Mucosa of rectum (tissue), 2 donors: ENCODE results near the gene MED17.
"Not testable (repeated sequence)": the region's sequence is repeated elsewhere in the genome, so short reads cannot be mapped to it uniquely, and the experiment has no call there.

Source experiments
- H3K27ac ChIP-seq, 2 donors: one replicate each; pipeline ENCODE4 v1.7.0; 2013; ENCODE audit warnings: inconsistent platforms in 2 of 2, low read depth in 2 of 2, low read length in 2 of 2
- H3K27me3 ChIP-seq, 2 donors: one replicate each; pipeline ENCODE4 v1.7.0; 2013; ENCODE audit warnings: low read length in 2 of 2; ENCODE audit not compliant: control insufficient read depth in 2 of 2, insufficient read depth in 2 of 2
- H3K36me3 ChIP-seq, 2 donors: one replicate each; pipeline ENCODE4 v1.7.0; 2013; ENCODE audit warnings: low read length in 2 of 2; ENCODE audit not compliant: control insufficient read depth in 2 of 2, insufficient read depth in 2 of 2
- H3K4me1 ChIP-seq, 2 donors: one replicate each; pipeline ENCODE4 v1.7.0; 2013; ENCODE audit warnings: low read length in 2 of 2, mild to moderate bottlenecking in 1 of 2; ENCODE audit not compliant: control insufficient read depth in 2 of 2, insufficient read depth in 2 of 2
- H3K4me3 ChIP-seq, 2 donors: one replicate each; pipeline ENCODE4 v1.7.0; 2013; ENCODE audit warnings: low read length in 2 of 2
- H3K9ac ChIP-seq, 2 donors: one replicate each; pipeline ENCODE4 v1.7.0; 2013; ENCODE audit warnings: low read length in 2 of 2, low read depth in 1 of 2, mild to moderate bottlenecking in 1 of 2
- H3K9me3 ChIP-seq, 2 donors: one replicate each; pipeline ENCODE4 v1.7.0; 2013; ENCODE audit warnings: low read length in 2 of 2; ENCODE audit not compliant: control insufficient read depth in 2 of 2
- donor health status: healthy.
- donor health status: Normal muscosa, but diverticular disease.

The MED17 gene

GRCh38 chr11:93741094-93741881, 42.8 kb upstream of the MED17 start, which contains the start of the genes C11orf54 and TAF1D:
Gene C11orf54, plus strand, starts transcription at chr11:93741672. Its CDS starts 5,722 bp downstream, at chr11:93747394.
Gene TAF1D, minus strand, starts transcription at chr11:93741495. Its CDS starts 2,191 bp downstream, at chr11:93739304.
- peak within 1 kb of the TSS; percentile 96 for H3K27ac ChIP-seq
- H3K27me3 ChIP-seq = no peaks in the 10 kb centered on the region
- peaks cover 24 to 27% of the 10 kb centered on the region in 2 donors for H3K4me1 ChIP-seq
- peaks cover 25 to 30% of the 10 kb centered on the region in 2 donors for H3K36me3 ChIP-seq
- peak within 1 kb of the TSS; percentile 93 to 100 for H3K9ac ChIP-seq
- peak within 1 kb of the TSS; percentile 95 to 100 for H3K4me3 ChIP-seq
- no peaks in the 10 kb centered on the region for H3K9me3 ChIP-seq

DNA sequence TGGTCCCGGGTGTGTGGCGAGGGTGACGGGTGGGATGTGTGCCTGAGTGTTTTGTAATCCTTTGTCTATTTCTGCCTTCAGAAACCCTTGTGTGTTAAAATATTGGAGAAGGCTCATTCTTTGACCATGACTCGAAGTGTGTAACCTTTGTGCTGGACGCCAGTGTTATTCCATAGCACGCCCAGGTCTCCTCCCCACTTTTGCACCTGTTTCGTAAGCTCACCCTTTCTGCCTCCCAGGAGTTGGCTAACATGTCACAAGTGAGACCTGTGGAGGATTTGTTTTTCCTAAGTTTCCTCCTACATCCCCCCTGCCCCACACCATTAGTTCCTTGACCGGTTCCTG, 42.2 kb upstream of the MED17 start:
- peak overlapping the region; percentile 95 to 100 for H3K4me3 ChIP-seq
- no peaks in the 10 kb centered on the region for H3K9me3 ChIP-seq
- H3K9ac ChIP-seq = peak overlapping the region; percentile 93 to 100
- peaks cover 24 to 27% of the 10 kb centered on the region in 2 donors for H3K4me1 ChIP-seq
- peak overlapping the region; percentile 96 for H3K27ac ChIP-seq
- H3K36me3 ChIP-seq = peaks cover 19 to 24% of the 10 kb centered on the region in 2 donors
- H3K27me3 ChIP-seq = no peaks in the 10 kb centered on the region

DNA sequence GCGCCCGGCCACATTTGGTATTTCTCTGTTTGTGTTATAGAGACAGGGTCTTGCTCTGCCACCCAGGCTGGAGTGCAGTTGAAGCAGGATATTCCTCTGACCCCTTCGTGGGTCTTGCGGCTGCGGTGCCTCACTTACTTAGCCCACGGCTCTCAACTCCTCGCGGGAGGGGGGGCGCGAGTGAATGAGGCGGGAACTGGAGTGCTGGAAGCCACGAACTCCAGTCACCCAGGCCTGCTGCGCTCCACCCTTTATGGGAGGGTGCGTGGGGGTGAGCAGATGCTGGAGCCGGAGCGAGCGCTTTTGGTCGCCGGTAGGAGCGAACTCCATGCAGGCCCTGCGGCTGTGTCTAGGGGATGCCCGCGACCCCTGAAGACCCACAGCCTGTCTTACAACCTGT, 40.8 kb upstream of the MED17 start:
- no peaks in the 10 kb centered on the region for H3K27me3 ChIP-seq
- H3K9ac ChIP-seq = no peak overlapping the region
- no peak overlapping the region for H3K4me3 ChIP-seq
- no peaks in the 10 kb centered on the region for H3K9me3 ChIP-seq
- no peak overlapping the region for H3K27ac ChIP-seq
- peaks cover 8 to 10% of the 10 kb centered on the region in 2 donors for H3K36me3 ChIP-seq
- H3K4me1 ChIP-seq = peaks cover 14 to 26% of the 10 kb centered on the region in 2 donors

GRCh38 chr11:93744669-93745004, 39.4 kb upstream of the MED17 start:
- Histone ChIP-seq H3K9ac (peak overlapping the region; percentile 29 to 31), H3K27me3 (no peaks in the 10 kb centered on the region), H3K4me3 (peak overlapping the region in 1 of 2 donors; percentile 23), H3K27ac (peak overlapping the region in 1 of 2 donors; percentile 41), H3K4me1 (peaks cover 9 to 15% of the 10 kb centered on the region in 2 donors), H3K36me3 (peaks cover 8% of the 10 kb centered on the region in 2 donors), H3K9me3 (no peaks in the 10 kb centered on the region)

DNA sequence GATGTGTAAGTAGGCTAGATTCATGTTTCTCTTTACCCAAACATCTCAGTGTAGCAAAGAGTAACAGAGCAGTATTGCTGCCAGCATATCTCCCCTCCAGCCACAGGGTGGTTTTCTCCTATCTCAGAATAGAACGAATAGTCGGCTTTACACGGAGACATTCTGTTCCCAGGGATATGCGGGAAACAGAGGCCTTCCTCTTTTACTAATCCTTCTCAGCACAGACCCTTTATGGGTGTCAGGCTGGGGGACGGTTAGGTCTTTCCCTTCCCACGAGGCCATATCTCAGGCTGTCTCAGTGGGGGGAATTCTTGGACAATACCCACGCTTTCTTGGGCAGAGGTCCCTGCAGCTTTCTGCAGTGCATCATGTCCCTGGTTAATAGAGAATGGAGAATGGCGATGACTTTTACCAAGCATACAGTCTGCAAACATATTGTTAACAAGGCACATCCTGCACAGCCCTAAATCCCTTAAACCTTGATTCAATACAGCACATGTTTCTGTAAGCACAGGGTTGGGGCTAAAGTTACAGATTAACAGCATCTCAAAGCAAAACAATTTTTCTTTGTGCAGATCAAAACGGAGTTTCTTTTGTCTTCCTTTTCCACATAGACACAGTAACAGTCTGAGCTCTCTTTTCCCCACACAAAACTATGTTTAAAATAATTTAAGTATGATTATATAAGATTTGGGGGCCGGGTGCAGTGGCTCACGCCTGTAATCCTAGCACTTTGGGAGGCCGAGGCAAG, 38.9 kb upstream of the MED17 start:
- H3K9me3 ChIP-seq, H3K27me3 ChIP-seq, H3K4me1 ChIP-seq: not testable (repeated sequence)
- Histone ChIP-seq H3K9ac (peak overlapping the region; percentile 29 to 31), H3K4me3 (peak overlapping the region in 1 of 2 donors; percentile 23), H3K27ac (peak overlapping the region in 1 of 2 donors; percentile 41), H3K36me3 (peaks cover 9 to 12% of the 10 kb centered on the region in 2 donors)

GRCh38 chr11:93746101-93746500, 38.0 kb upstream of the MED17 start:
- Histone ChIP-seq H3K36me3 (peaks cover 9 to 15% of the 10 kb centered on the region in 2 donors), H3K4me3 (no peak overlapping the region), H3K4me1 (peaks cover 6 to 10% of the 10 kb centered on the region in 2 donors), H3K27me3 (no peaks in the 10 kb centered on the region), H3K9me3 (no peaks in the 10 kb centered on the region), H3K27ac (no peak overlapping the region), H3K9ac (no peak overlapping the region)

DNA sequence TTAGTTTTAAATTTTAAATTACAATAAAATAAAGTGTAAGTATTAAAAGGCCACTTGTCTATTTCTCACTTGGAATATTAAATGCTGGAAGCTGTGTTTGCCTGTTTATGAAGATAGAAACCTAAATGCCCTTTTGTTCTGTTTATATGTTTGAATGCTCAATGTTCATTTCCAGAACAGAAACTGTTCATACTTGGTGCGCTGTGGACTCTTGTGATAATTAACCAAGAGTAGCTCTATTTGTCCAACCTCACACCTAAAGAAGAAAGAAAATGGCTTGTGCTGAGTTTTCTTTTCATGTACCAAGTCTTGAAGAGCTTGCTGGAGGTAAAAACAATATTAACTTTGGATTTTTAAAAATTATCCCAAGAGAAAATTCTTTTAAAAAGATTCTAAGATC, 37.0 kb upstream of the MED17 start:
- Histone ChIP-seq H3K4me3 (no peak overlapping the region), H3K9me3 (no peaks in the 10 kb centered on the region), H3K9ac (no peak overlapping the region), H3K4me1 (peaks cover 6 to 10% of the 10 kb centered on the region in 2 donors), H3K27me3 (no peaks in the 10 kb centered on the region), H3K27ac (no peak overlapping the region), H3K36me3 (peaks cover 9 to 15% of the 10 kb centered on the region in 2 donors)

DNA sequence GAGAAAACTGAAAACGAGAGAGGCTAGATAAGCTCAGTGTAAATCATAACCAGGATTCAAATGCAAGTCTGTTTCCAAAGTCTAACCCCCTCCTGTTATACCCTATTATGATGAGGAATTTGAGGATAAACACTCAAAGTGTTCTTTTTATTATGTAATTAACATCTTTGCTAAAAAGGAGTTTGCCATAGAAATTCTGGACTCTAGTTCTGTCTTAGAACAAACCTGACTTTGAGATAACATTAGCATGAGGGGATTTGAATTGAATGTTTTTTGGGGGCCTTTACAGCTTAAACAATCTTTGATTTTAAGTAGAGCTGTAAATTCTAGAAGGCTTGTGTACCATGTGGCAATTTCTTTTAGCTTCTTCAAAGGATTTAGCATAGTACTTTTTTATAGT, 33.1 kb upstream of the MED17 start:
- Histone ChIP-seq H3K36me3 (peaks cover 23 to 25% of the 10 kb centered on the region in 2 donors), H3K9ac (no peak overlapping the region)

GRCh38 chr11:93753241-93753640, 30.8 kb upstream of the MED17 start:
- Histone ChIP-seq H3K4me3 (no peak overlapping the region), H3K27me3 (no peaks in the 10 kb centered on the region), H3K27ac (no peak overlapping the region), H3K36me3 (peaks cover 38 to 45% of the 10 kb centered on the region in 2 donors), H3K9ac (no peak overlapping the region), H3K4me1 (no peaks in the 10 kb centered on the region), H3K9me3 (no peaks in the 10 kb centered on the region)

More for the DNA sequence above, 33.1 kb upstream of the MED17 start:
- Histone ChIP-seq H3K4me1 (no peaks in the 10 kb centered on the region), H3K9me3 (no peaks in the 10 kb centered on the region), H3K27ac (no peak overlapping the region), H3K4me3 (no peak overlapping the region), H3K27me3 (no peaks in the 10 kb centered on the region)

- Histone ChIP-seq H3K9me3 (no peaks in the 10 kb centered on the region), H3K27me3 (no peaks in the 10 kb centered on the region), H3K4me3 (no peak overlapping the region), H3K4me1 (no peaks in the 10 kb centered on the region), H3K36me3 (peaks cover 44 to 65% of the 10 kb centered on the region in 2 donors), H3K9ac (no peak overlapping the region), H3K27ac (no peak overlapping the region)
Observed at GRCh38 chr11:93756748-93757147, 27.3 kb upstream of the MED17 start.
